ENCODE data around the gene NFKBIL1. TPM values are rescaled to one million over a fixed set of nuclear protein-coding genes. Genes with fewer than 3 reads are reported as not detected.

The NFKBIL1 gene
- total and polyA plus RNA-seq, 7 donors, result 18.0 to 55.1 (median 32.5) TPM

- no peak overlapping the region for H3K4me3 ChIP-seq
- peaks cover 0 to 4% (median 2%) of the 10 kb centered on the region in 4 donors for H3K4me1 ChIP-seq
- no peak overlapping the region for H3K27ac ChIP-seq
- no peaks in the 10 kb centered on the region for H3K27me3 ChIP-seq
- no peak for TF ChIP-seq POLR2A (IDR thresholded peaks at IDR 0.05)
- TF ChIP-seq EP300 (IDR thresholded peaks at IDR 0.05), result no peak
- TF ChIP-seq, protein P1, sequence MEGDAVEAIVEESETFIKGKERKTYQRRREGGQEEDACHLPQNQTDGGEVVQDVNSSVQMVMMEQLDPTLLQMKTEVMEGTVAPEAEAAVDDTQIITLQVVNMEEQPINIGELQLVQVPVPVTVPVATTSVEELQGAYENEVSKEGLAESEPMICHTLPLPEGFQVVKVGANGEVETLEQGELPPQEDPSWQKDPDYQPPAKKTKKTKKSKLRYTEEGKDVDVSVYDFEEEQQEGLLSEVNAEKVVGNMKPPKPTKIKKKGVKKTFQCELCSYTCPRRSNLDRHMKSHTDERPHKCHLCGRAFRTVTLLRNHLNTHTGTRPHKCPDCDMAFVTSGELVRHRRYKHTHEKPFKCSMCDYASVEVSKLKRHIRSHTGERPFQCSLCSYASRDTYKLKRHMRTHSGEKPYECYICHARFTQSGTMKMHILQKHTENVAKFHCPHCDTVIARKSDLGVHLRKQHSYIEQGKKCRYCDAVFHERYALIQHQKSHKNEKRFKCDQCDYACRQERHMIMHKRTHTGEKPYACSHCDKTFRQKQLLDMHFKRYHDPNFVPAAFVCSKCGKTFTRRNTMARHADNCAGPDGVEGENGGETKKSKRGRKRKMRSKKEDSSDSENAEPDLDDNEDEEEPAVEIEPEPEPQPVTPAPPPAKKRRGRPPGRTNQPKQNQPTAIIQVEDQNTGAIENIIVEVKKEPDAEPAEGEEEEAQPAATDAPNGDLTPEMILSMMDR (IDR thresholded peaks at IDR 0.05), result no peak
- TF ChIP-seq POLR2AphosphoS5 (IDR thresholded peaks at IDR 0.05), result no peak
- no peaks in the 10 kb centered on the region for H3K9me3 ChIP-seq
- WGBS, 2 donors, result 85 to 88% methylated on average over 1 of the region's 1 CpG
- H3K36me3 ChIP-seq, result peaks cover 46 to 91% (median 81%) of the 10 kb centered on the region in 4 donors
- DNase-seq, result no peak
- intact Hi-C loops (cut with DNase I), result no loop called here
Observed at GRCh38 chr6:31533455-31533841, 14.0 kb upstream of the NFKBIL1 start.

- peaks cover 52 to 97% (median 87%) of the 10 kb centered on the region in 4 donors for H3K36me3 ChIP-seq
- H3K27ac ChIP-seq, result no peak overlapping the region
- TF ChIP-seq EP300 (IDR thresholded peaks at IDR 0.05) (no peak), POLR2A (IDR thresholded peaks at IDR 0.05) (no peak), POLR2AphosphoS5 (IDR thresholded peaks at IDR 0.05) (no peak)
- TF ChIP-seq, protein P1 (IDR thresholded peaks at IDR 0.05), result no peak
- WGBS, 2 donors, result 89 to 94% methylated on average over 6 of the region's 6 CpGs
- H3K9me3 ChIP-seq, result no peaks in the 10 kb centered on the region
- H3K4me3 ChIP-seq, result no peak overlapping the region
- H3K4me1 ChIP-seq, result peaks cover 0 to 10% (median 8%) of the 10 kb centered on the region in 4 donors
- DNase-seq, result no peak
- intact Hi-C loops (cut with DNase I), result no loop called here
- no peaks in the 10 kb centered on the region for H3K27me3 ChIP-seq
Observed at GRCh38 chr6:31534011-31534410, 13.4 kb upstream of the NFKBIL1 start.

DNA sequence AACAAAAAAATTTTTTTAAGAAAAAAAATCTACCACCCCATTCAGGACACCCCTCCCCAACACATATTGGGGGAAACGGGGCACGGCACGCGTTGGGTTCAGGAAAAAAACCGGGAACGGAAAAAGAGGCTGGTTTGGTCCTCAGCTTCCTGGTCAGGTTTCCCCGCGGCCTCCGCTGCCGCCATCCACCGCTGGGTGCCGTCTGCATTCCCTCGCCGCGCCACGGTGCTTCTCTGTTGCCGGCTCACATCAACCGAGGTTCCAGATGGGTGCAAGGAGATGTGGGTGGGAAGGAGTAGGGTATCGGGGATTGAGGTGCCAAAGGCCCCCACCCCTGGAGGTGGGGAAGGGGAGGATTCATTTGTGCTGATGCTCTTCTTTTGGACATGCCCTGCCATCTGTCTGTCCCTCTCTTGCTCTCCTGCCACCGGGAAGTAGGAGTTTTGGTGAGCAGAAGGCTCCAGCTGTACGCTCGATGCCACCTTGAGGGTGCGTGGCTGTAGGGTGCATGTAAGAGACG is 12.8 kb upstream of the NFKBIL1 start:
- WGBS, 2 donors, result 90 to 92% methylated on average over 24 of the region's 24 CpGs
- Histone ChIP-seq H3K4me1 (peaks cover 0 to 16% (median 13%) of the 10 kb centered on the region in 4 donors), H3K36me3 (peaks cover 54 to 100% (median 92%) of the 10 kb centered on the region in 4 donors), H3K9me3 (no peaks in the 10 kb centered on the region), H3K4me3 (no peak overlapping the region), H3K27ac (no peak overlapping the region), H3K27me3 (no peaks in the 10 kb centered on the region)
- DNase-seq, result no peak
- intact Hi-C loops (cut with DNase I), result no loop called here
- TF ChIP-seq POLR2AphosphoS5 (IDR thresholded peaks at IDR 0.05) (no peak), EP300 (IDR thresholded peaks at IDR 0.05) (no peak), POLR2A (IDR thresholded peaks at IDR 0.05) (no peak)

GRCh38 chr6:31535538-31536324 is 11.7 kb upstream of the NFKBIL1 start:
- Histone ChIP-seq H3K27ac (no peak overlapping the region), H3K36me3 (peaks cover 49 to 97% (median 86%) of the 10 kb centered on the region in 4 donors), H3K9me3 (no peaks in the 10 kb centered on the region), H3K27me3 (no peaks in the 10 kb centered on the region), H3K4me3 (no peak overlapping the region), H3K4me1 (peaks cover 0 to 27% (median 25%) of the 10 kb centered on the region in 4 donors)
- intact Hi-C loops (cut with DNase I), result no loop called here
- TF ChIP-seq EP300 (IDR thresholded peaks at IDR 0.05), result no peak
- WGBS, 2 donors, result 30 to 41% methylated on average over 2 of the region's 2 CpGs
- no peak for DNase-seq

GRCh38 chr6:31538805-31539400 is 8.5 kb upstream of the NFKBIL1 start:
- intact Hi-C loops (cut with DNase I), result no loop called here
- WGBS, 2 donors, result 55 to 65% methylated on average over 6 of the region's 6 CpGs
- DNase-seq, result no peak
- Histone ChIP-seq H3K4me3 (peak overlapping the region in 1 of 4 donors; percentile 68), H3K4me1 (peaks cover 0 to 38% (median 35%) of the 10 kb centered on the region in 4 donors), H3K36me3 (peaks cover 43 to 65% (median 59%) of the 10 kb centered on the region in 4 donors), H3K9me3 (no peaks in the 10 kb centered on the region), H3K27ac (peak overlapping the region in 3 of 4 donors; percentile 95 to 97 (median 96)), H3K27me3 (no peaks in the 10 kb centered on the region)
- TF ChIP-seq POLR2AphosphoS5 (IDR thresholded peaks at IDR 0.05) (no peak), POLR2A (IDR thresholded peaks at IDR 0.05) (no peak), EP300 (IDR thresholded peaks at IDR 0.05) (no peak)
- TF ChIP-seq, protein P1 (IDR thresholded peaks at IDR 0.05), result no peak
